AG09309 (cell line): ENCODE data around the gene LIN54.
A peak's percentile ranks its signal among the peaks of the same experiment; 100 is the strongest.

ENCODE experiments used
- DNase-seq: peaks from one replicate; pipeline ENCODE4 v3.0.0-alpha.2; 2010; ENCODE audit warnings: low read depth
- H3K4me3 ChIP-seq: 2 replicates; pipeline ENCODE4 v1.5.1; 2011; ENCODE audit warnings: mild to moderate bottlenecking, low read depth, low read length, moderate library complexity; ENCODE audit not compliant: control insufficient read depth
- CTCF ChIP-seq: IDR thresholded peaks from 2 replicates; pipeline ENCODE4 v1.5.1; 2011; ENCODE audit warnings: mild to moderate bottlenecking, low read depth, low read length, inconsistent platforms; ENCODE audit not compliant: insufficient read depth, control insufficient read depth; ENCODE audit errors: missing control alignments

Gene LIN54

GRCh38 chr4:82901183-82901718 lies 109.4 kb downstream of the LIN54 start:
- no peak for TF ChIP-seq CTCF
- peak overlapping the region; percentile 80 for H3K4me3 ChIP-seq
- DNase-seq = no peak

GRCh38 chr4:82900411-82901182 lies 110.0 kb downstream of the LIN54 start, which contains the start of gene THAP9:
THAP9 (plus strand) TSS chr4:82900735; CDS start chr4:82900803, 68 bp downstream.
- peak within 1 kb of the TSS; percentile 80 for H3K4me3 ChIP-seq
- no peak for TF ChIP-seq CTCF
- peak; percentile 98 for DNase-seq

- DNase-seq = no peak
- H3K4me3 ChIP-seq = peak overlapping the region; percentile 80
- TF ChIP-seq CTCF = no peak
These were observed 110.6 kb downstream of the LIN54 start for GRCh38 chr4:82900066-82900410.

- DNase-seq = no peak
- TF ChIP-seq CTCF = no peak
- H3K4me3 ChIP-seq = peak overlapping the region; percentile 80
These were observed 111.1 kb downstream of the LIN54 start for GRCh38 chr4:82899374-82900065.

GRCh38 chr4:82898322-82899243 lies 112.0 kb downstream of the LIN54 start:
- peak overlapping the region; percentile 80 for H3K4me3 ChIP-seq
- DNase-seq = peak; percentile 68
- peak; percentile 32 for TF ChIP-seq CTCF

- no peak for DNase-seq
- no peak overlapping the region for H3K4me3 ChIP-seq
- TF ChIP-seq CTCF = no peak
These were observed 113.9 kb downstream of the LIN54 start for GRCh38 chr4:82896755-82897154.
